Endodermal cell (in vitro differentiated cells): ENCODE data around the gene COG7. TPM values are rescaled to one million over a fixed set of nuclear protein-coding genes. Genes with fewer than 3 reads are reported as not detected.
A peak's percentile ranks its signal among the peaks of the same experiment; 100 is the strongest.

ENCODE experiments used
- DNase-seq: peaks from one replicate; pipeline ENCODE4 v3.0.0-alpha.2; 2017
- H3K27ac ChIP-seq: 2 replicates; pipeline ENCODE4 v1.5.1; 2013; ENCODE audit warnings: mild to moderate bottlenecking, low read depth, low read length, moderate library complexity
- H3K27me3 ChIP-seq: 2 replicates; pipeline ENCODE4 v1.6.1; 2013; ENCODE audit warnings: mild to moderate bottlenecking, low read length, moderate library complexity; ENCODE audit not compliant: insufficient read depth, control insufficient read depth, poor library complexity, severe bottlenecking
- H3K36me3 ChIP-seq: 2 replicates; pipeline ENCODE4 v1.7.0; 2013; ENCODE audit warnings: mild to moderate bottlenecking, low read length, moderate library complexity; ENCODE audit not compliant: control insufficient read depth, insufficient read depth
- H3K4me1 ChIP-seq: one replicate; pipeline ENCODE4 v1.7.0; 2013; ENCODE audit warnings: low read length; ENCODE audit not compliant: control insufficient read depth, insufficient read depth
- H3K4me3 ChIP-seq: 2 replicates; pipeline ENCODE4 v1.5.1; 2013; ENCODE audit warnings: mild to moderate bottlenecking, low read length, moderate library complexity
- H3K9ac ChIP-seq: 2 replicates; pipeline ENCODE4 v1.6.1; 2013; ENCODE audit warnings: mild to moderate bottlenecking, low read length, moderate library complexity; ENCODE audit not compliant: poor library complexity, severe bottlenecking; ENCODE audit errors: extremely low read depth
- H3K9me3 ChIP-seq: 2 replicates; pipeline ENCODE4 v1.6.1; 2013; ENCODE audit warnings: mild to moderate bottlenecking, low read length, moderate library complexity; ENCODE audit not compliant: control insufficient read depth
- H3K27ac Mint-ChIP-seq: 2 replicates; pipeline ENCODE4 v1.8.0; 2020; ENCODE audit warnings: mixed read lengths
- H3K27me3 Mint-ChIP-seq: 2 replicates; pipeline ENCODE4 v1.8.0; 2021; ENCODE audit warnings: mild to moderate bottlenecking, mixed read lengths; ENCODE audit not compliant: insufficient read depth
- H3K36me3 Mint-ChIP-seq: 2 replicates; pipeline ENCODE4 v1.8.0; 2020; ENCODE audit warnings: low read depth, mixed read lengths
- H3K4me1 Mint-ChIP-seq: 2 replicates; pipeline ENCODE4 v1.8.0; 2020; ENCODE audit warnings: mixed read lengths
- H3K4me3 Mint-ChIP-seq: 2 replicates; pipeline ENCODE4 v1.8.0; 2020; ENCODE audit warnings: mild to moderate bottlenecking, moderate library complexity, mixed read lengths
- H3K9me3 Mint-ChIP-seq: 2 replicates; pipeline ENCODE4 v1.8.0; 2020; ENCODE audit warnings: mild to moderate bottlenecking, mixed read lengths
- WGBS, 2 experiments: methylation state at CpG; one replicate each; pipeline versions ENCODE4 v1.1.5 to v1.1.7; 2013; ENCODE audit warnings: missing lambda C conversion rate in 2 of 2, mixed read lengths in 1 of 2; ENCODE audit not compliant: insufficient coverage in 1 of 2, insufficient read length in 1 of 2; 5-methylcytosine and 5-hydroxymethylcytosine counted together
- total RNA-seq, 2 donors: library from RNA; stranded (reverse); fragmentation: NEBNext Ultra II Directional in 1 of 2; extraction: Animal tissue kit (Norgen Biotek cat#: 25700) in 1 of 2; gene quantifications; 2 replicates in 1 of 2; 3 replicates in 1 of 2; pipeline ENCODE4 v1.2.1, GENCODE V29; 2021
- TF ChIP-seq, protein P1 (sequence below): fragments of 200-600 bp; sonication (generic); conservative IDR thresholded peaks from 2 replicates; pipeline ENCODE4 v1.5.0; 2021; ENCODE audit warnings: antibody characterized with exemption, mild to moderate bottlenecking

The COG7 gene
- total RNA-seq, 2 donors from 2014 or later = 19.9 to 31.3 TPM

GRCh38 chr16:23498863-23499262 is 45.9 kb upstream of the COG7 start:
- Histone ChIP-seq H3K9me3 (no peaks in the 10 kb centered on the region), H3K9ac (no peak overlapping the region), H3K4me1 (peaks cover 3% of the 10 kb centered on the region), H3K27ac (no peak overlapping the region), H3K27me3 (no peaks in the 10 kb centered on the region), H3K4me3 (no peak overlapping the region), H3K36me3 (peaks cover 37% of the 10 kb centered on the region)
- TF ChIP-seq, protein P1, sequence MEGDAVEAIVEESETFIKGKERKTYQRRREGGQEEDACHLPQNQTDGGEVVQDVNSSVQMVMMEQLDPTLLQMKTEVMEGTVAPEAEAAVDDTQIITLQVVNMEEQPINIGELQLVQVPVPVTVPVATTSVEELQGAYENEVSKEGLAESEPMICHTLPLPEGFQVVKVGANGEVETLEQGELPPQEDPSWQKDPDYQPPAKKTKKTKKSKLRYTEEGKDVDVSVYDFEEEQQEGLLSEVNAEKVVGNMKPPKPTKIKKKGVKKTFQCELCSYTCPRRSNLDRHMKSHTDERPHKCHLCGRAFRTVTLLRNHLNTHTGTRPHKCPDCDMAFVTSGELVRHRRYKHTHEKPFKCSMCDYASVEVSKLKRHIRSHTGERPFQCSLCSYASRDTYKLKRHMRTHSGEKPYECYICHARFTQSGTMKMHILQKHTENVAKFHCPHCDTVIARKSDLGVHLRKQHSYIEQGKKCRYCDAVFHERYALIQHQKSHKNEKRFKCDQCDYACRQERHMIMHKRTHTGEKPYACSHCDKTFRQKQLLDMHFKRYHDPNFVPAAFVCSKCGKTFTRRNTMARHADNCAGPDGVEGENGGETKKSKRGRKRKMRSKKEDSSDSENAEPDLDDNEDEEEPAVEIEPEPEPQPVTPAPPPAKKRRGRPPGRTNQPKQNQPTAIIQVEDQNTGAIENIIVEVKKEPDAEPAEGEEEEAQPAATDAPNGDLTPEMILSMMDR = no peak
- no peaks in the 10 kb centered on the region for H3K9me3 Mint-ChIP-seq
- H3K4me1 Mint-ChIP-seq = peaks cover 21% of the 10 kb centered on the region
- DNase-seq = no peak
- peaks cover 22% of the 10 kb centered on the region for H3K36me3 Mint-ChIP-seq
- no peak overlapping the region for H3K27ac Mint-ChIP-seq
- 79 to 97% methylated on average over 8 to 11 of the region's 11 CpGs for WGBS, 2 experiments
- H3K27me3 Mint-ChIP-seq = no peaks in the 10 kb centered on the region
- no peak overlapping the region for H3K4me3 Mint-ChIP-seq

GRCh38 chr16:23497543-23497868 is 44.5 kb upstream of the COG7 start:
- Mint-ChIP-seq H3K4me3 (no peak overlapping the region), H3K4me1 (peaks cover 14% of the 10 kb centered on the region), H3K9me3 (no peaks in the 10 kb centered on the region), H3K36me3 (peaks cover 32% of the 10 kb centered on the region), H3K27me3 (no peaks in the 10 kb centered on the region), H3K27ac (peak overlapping the region; percentile 60)
- Histone ChIP-seq H3K36me3 (peaks cover 46% of the 10 kb centered on the region), H3K27me3 (no peaks in the 10 kb centered on the region), H3K4me1 (peaks cover 3% of the 10 kb centered on the region), H3K4me3 (no peak overlapping the region), H3K27ac (no peak overlapping the region), H3K9me3 (no peaks in the 10 kb centered on the region), H3K9ac (no peak overlapping the region)
- WGBS, 2 experiments = 80 to 90% methylated on average over 5 to 6 of the region's 6 CpGs
- DNase-seq = no peak
- TF ChIP-seq, protein P1 = no peak

DNA sequence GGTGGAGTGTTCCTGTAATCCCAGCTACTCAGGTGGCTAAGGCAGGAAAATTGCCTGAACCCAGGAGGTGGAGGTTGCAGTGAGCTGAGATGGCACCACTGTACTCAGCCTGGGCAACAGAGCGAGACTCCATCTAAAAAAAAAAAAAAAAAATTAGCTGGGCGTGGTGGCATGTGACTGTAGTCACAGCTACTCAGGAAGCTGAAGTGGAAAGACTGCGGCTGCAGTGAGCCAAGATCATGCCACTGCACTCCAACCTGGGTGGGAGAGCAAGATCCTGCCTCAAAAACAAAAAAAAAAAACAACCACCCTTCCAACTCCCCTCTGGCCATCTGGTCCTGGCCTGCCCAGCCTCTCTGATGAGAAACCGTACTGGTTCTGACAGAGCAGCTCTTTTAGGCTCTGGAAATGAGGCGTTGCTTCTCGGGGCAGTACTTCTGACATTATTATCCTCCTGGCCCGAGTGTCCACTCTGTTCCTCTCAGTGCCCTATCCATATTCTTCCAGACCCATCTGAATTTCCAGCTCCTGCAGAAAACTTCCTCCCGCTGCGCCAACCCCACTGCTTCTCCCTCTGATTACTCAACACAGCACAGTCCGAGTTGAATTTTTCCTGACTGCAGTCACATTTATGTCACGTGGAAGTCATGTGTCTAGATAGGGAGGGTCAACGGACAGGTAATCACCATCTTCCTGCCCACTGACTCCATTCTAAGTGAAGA is 44.0 kb upstream of the COG7 start:
- H3K9me3 Mint-ChIP-seq = no peaks in the 10 kb centered on the region
- Histone ChIP-seq H3K4me3 (no peak overlapping the region), H3K9me3 (no peaks in the 10 kb centered on the region), H3K36me3 (peaks cover 45% of the 10 kb centered on the region), H3K27ac (no peak overlapping the region), H3K9ac (no peak overlapping the region), H3K27me3 (no peaks in the 10 kb centered on the region), H3K4me1 (peaks cover 3% of the 10 kb centered on the region)
- no peak for DNase-seq
- H3K27ac Mint-ChIP-seq = peak overlapping the region; percentile 60
- WGBS, 2 experiments = 86 to 100% methylated on average over 6 to 12 of the region's 12 CpGs
- TF ChIP-seq, protein P1 = no peak
- no peak overlapping the region for H3K4me3 Mint-ChIP-seq
- H3K36me3 Mint-ChIP-seq = peaks cover 38% of the 10 kb centered on the region
- H3K27me3 Mint-ChIP-seq = no peaks in the 10 kb centered on the region
- peaks cover 10% of the 10 kb centered on the region for H3K4me1 Mint-ChIP-seq
